B cell (primary cell): Measurements from ENCODE around the gene RIPOR2. TPM values are rescaled to one million over a fixed set of nuclear protein-coding genes. Genes with fewer than 3 reads are reported as not detected.

Experiments used
- ATAC-seq: fragments of 200-7000 bp; cut with Tn5 transposase; one replicate; pipeline ENCODE4 v1.10.0; 2021; ENCODE audit warnings: low read depth, mild to moderate bottlenecking, moderate number of reproducible peaks, moderate library complexity
- CTCF ChIA-PET: fragments of 350-600 bp; sonication (Branson Sonifier 250); formaldehyde crosslinking; loops from one replicate; lab custom pipeline; 2021; ENCODE audit warnings: antibody characterized with exemption, inconsistent platforms; lab: Charles Lee
- POLR2A ChIA-PET: fragments of 350-600 bp; sonication (Branson Sonifier 250); formaldehyde crosslinking; loops from one replicate; lab custom pipeline; 2021; ENCODE audit warnings: antibody characterized with exemption; lab: Charles Lee
- DNase-seq: peaks from one replicate; pipeline ENCODE4 v3.0.0; 2013
- H2AFZ ChIP-seq: 2 replicates; pipeline ENCODE4 v1.6.1; 2012; ENCODE audit warnings: mild to moderate bottlenecking, low read depth, low read length; ENCODE audit not compliant: insufficient read depth, poor library complexity, severe bottlenecking
- H3K27ac ChIP-seq, 2 donors: 1 replicate in 1 of 2; 2 replicates in 1 of 2; pipeline ENCODE4 v1.5.1; 2012 to 2013; ENCODE audit warnings: low read length in 2 of 2, mild to moderate bottlenecking in 2 of 2, moderate library complexity in 1 of 2
- H3K27me3 ChIP-seq, 4 experiments: fragments of 200-600 bp in 1 of 4; sonication (generic) in 1 of 4; replicated peaks in 1 of 4; 1 replicate in 2 of 4; 2 replicates in 2 of 4; pipeline versions ENCODE4 v1.6.1 to v1.7.0; 2013 to 2016; ENCODE audit warnings: low read length in 3 of 4, mild to moderate bottlenecking in 2 of 4, mixed read lengths in 1 of 4, moderate library complexity in 1 of 4; ENCODE audit not compliant: insufficient read depth in 4 of 4, control insufficient read depth in 3 of 4; ENCODE audit errors: control extremely low read depth in 1 of 4
- H3K36me3 ChIP-seq, 2 experiments: replicated peaks in 1 of 2; 1 replicate in 1 of 2; 2 replicates in 1 of 2; pipeline versions ENCODE4 v1.6.1 to v1.7.1; 2013; ENCODE audit warnings: low read length in 1 of 2; ENCODE audit not compliant: insufficient read depth in 2 of 2, control insufficient read depth in 1 of 2; ENCODE audit errors: control extremely low read depth in 1 of 2, extremely low read depth in 1 of 2
- H3K4me1 ChIP-seq, 2 donors: fragments of 200-600 bp in 1 of 2; sonication (generic) in 1 of 2; 1 replicate in 1 of 2; 2 replicates in 1 of 2; pipeline versions ENCODE4 v1.5.1 to v1.6.1; 2013 to 2017; ENCODE audit warnings: low read length in 2 of 2; ENCODE audit not compliant: control insufficient read depth in 2 of 2, insufficient read depth in 2 of 2
- H3K4me2 ChIP-seq: replicated peaks from 2 replicates; pipeline ENCODE3; 2012; ENCODE audit warnings: mild to moderate bottlenecking, low read depth, low read length; ENCODE audit not compliant: poor library complexity, severe bottlenecking
- H3K4me3 ChIP-seq, 5 experiments: fragments of 200-600 bp in 1 of 5; sonication (generic) in 1 of 5; 1 replicate in 3 of 5; 2 replicates in 2 of 5; pipeline versions ENCODE4 v1.5.1 to v1.7.0; 2011 to 2016; ENCODE audit warnings: low read length in 4 of 5, mild to moderate bottlenecking in 4 of 5, low read depth in 2 of 5, control low read depth in 1 of 5, moderate library complexity in 1 of 5; ENCODE audit not compliant: insufficient read depth in 1 of 5; ENCODE audit errors: control extremely low read depth in 1 of 5, extremely low read depth in 1 of 5
- H3K79me2 ChIP-seq: fragments of 200-600 bp; sonication (generic); one replicate; pipeline ENCODE4 v1.6.0; 2016; ENCODE audit warnings: low read length; ENCODE audit not compliant: control insufficient read depth, insufficient read depth
- H3K9ac ChIP-seq: fragments of 200-600 bp; sonication (generic); 2 replicates; pipeline ENCODE4 v1.6.1; 2017; ENCODE audit warnings: mild to moderate bottlenecking, low read length, moderate library complexity
- H3K9me3 ChIP-seq, 3 donors: one replicate each; pipeline versions ENCODE4 v1.6.1 to v1.7.1; 2013; ENCODE audit warnings: low read length in 2 of 3; ENCODE audit not compliant: control insufficient read depth in 2 of 3, insufficient read depth in 1 of 3; ENCODE audit errors: control extremely low read depth in 1 of 3
- H4K20me1 ChIP-seq: 2 replicates; pipeline ENCODE4 v1.6.0; 2012; ENCODE audit warnings: mild to moderate bottlenecking, low read length; ENCODE audit not compliant: insufficient read depth, control insufficient read depth, poor library complexity, severe bottlenecking
- H3K27ac Mint-ChIP-seq: one replicate; pipeline ENCODE4 v1.8.0; 2021; ENCODE audit warnings: mixed read lengths
- H3K27me3 Mint-ChIP-seq: one replicate; pipeline ENCODE4 v1.8.0; 2021; ENCODE audit warnings: mixed read lengths
- H3K4me1 Mint-ChIP-seq: one replicate; pipeline ENCODE4 v1.8.0; 2021; ENCODE audit warnings: mixed read lengths
- H3K4me3 Mint-ChIP-seq: one replicate; pipeline ENCODE4 v1.8.0; 2021; ENCODE audit warnings: mixed read lengths
- H3K9me3 Mint-ChIP-seq: one replicate; pipeline ENCODE4 v1.8.0; 2022; ENCODE audit warnings: mixed read lengths; ENCODE audit not compliant: insufficient read depth
- EZH2 ChIP-seq: IDR thresholded peaks from 2 replicates; pipeline ENCODE4 v1.6.1; 2012; ENCODE audit warnings: borderline replicate concordance, low read depth, mild to moderate bottlenecking, moderate library complexity, low read length; ENCODE audit not compliant: insufficient read depth, poor library complexity, severe bottlenecking
- WGBS: methylation state at CpG from one replicate; pipeline ENCODE4 v1.1.5; 2013; ENCODE audit warnings: missing lambda C conversion rate; ENCODE audit not compliant: insufficient coverage; 5-methylcytosine and 5-hydroxymethylcytosine counted together
- intact Hi-C: fragments of 100-400 bp; cut with micrococcal nuclease; formaldehyde crosslinking; loops from one replicate; pipeline ENCODE4 v1.10.0; 2022
- polyA plus RNA-seq: library from polyadenylated mRNA; depleted of rRNA; stranded (reverse); fragments of >200 nt; gene quantifications from 2 replicates; pipeline ENCODE4 v1.2.3, GENCODE V29; 2012
- total RNA-seq, 2 donors: library from RNA; stranded (reverse); fragments of 120-200 nt in 1 of 2; gene quantifications; 1 replicate in 1 of 2; 2 replicates in 1 of 2; pipeline versions ENCODE4 v1.2.3 to v1.2.4, GENCODE V29; 2013 to 2022
- TF ChIP-seq, protein P1 (sequence below): fragments of 200-600 bp; IDR thresholded peaks from one replicate; pipeline ENCODE4 v1.8.0; 2022; ENCODE audit warnings: antibody characterized with exemption, mild to moderate bottlenecking

RIPOR2 gene
- total and polyA plus RNA-seq, 2 donors (not counting 1 experiment from before 2014, with no cell fraction given): 300 to 430 TPM

DNA sequence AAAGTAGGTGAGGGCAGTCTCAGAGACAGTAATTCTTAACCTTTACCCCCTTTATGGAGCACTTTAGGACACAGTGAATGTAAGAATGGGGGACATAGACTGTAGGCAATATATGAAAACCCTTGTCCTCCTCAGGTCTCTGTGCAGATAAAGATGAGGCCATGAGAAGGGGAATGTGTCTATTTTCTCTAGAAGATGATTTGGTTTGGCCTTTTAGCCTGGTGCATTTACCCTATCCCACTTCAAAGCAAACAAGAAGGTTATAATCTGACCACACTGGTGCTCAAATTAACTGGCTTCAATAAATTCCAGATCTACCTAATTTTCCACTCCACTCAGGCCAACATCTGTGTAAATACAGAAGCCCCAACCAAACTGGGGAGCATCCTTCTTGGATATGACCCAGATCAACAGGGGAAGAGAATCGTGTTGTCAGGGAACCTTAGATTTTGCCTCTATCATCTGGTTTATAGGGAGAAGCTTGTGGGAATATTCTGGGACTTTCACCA, 42.4 kb downstream of the RIPOR2 start:
- Mint-ChIP-seq H3K27ac (peak overlapping the region; percentile 83), H3K4me3 (peak overlapping the region; percentile 15), H3K9me3 (no peaks in the 10 kb centered on the region), H3K27me3 (no peaks in the 10 kb centered on the region), H3K4me1 (peaks cover 84% of the 10 kb centered on the region)
- no peak overlapping the region for H2AFZ ChIP-seq
- DNase-seq: no peak
- H4K20me1 ChIP-seq: peaks cover 87% of the 10 kb centered on the region
- no peak for ATAC-seq
- H3K36me3 ChIP-seq: peaks cover 1 to 81% of the 10 kb centered on the region in 2 experiments
- no peak for TF ChIP-seq EZH2
- TF ChIP-seq, protein P1, sequence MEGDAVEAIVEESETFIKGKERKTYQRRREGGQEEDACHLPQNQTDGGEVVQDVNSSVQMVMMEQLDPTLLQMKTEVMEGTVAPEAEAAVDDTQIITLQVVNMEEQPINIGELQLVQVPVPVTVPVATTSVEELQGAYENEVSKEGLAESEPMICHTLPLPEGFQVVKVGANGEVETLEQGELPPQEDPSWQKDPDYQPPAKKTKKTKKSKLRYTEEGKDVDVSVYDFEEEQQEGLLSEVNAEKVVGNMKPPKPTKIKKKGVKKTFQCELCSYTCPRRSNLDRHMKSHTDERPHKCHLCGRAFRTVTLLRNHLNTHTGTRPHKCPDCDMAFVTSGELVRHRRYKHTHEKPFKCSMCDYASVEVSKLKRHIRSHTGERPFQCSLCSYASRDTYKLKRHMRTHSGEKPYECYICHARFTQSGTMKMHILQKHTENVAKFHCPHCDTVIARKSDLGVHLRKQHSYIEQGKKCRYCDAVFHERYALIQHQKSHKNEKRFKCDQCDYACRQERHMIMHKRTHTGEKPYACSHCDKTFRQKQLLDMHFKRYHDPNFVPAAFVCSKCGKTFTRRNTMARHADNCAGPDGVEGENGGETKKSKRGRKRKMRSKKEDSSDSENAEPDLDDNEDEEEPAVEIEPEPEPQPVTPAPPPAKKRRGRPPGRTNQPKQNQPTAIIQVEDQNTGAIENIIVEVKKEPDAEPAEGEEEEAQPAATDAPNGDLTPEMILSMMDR: no peak
- H3K4me1 ChIP-seq: peaks cover 66 to 68% of the 10 kb centered on the region in 2 donors
- peaks cover 97% of the 10 kb centered on the region for H3K79me2 ChIP-seq
- peak overlapping the region in 1 of 2 donors; percentile 53 for H3K27ac ChIP-seq
- no peak overlapping the region for H3K9ac ChIP-seq
- CTCF ChIA-PET: interaction anchor here (0.7 to 1.8 kb wide), 4 partner anchors 17 to 98 kb away, joined by 3 to 5 read pairs (median 3); no protein-coding TSS in a partner anchor
- H3K9me3 ChIP-seq: no peaks in the 10 kb centered on the region
- H3K4me2 ChIP-seq: no peak overlapping the region
- WGBS: 83% methylated on average over 1 of the region's 1 CpG
- POLR2A ChIA-PET: no interaction called here
- H3K27me3 ChIP-seq: no peaks in the 10 kb centered on the region
- no peak overlapping the region for H3K4me3 ChIP-seq
- intact Hi-C loops: no loop called here

DNA sequence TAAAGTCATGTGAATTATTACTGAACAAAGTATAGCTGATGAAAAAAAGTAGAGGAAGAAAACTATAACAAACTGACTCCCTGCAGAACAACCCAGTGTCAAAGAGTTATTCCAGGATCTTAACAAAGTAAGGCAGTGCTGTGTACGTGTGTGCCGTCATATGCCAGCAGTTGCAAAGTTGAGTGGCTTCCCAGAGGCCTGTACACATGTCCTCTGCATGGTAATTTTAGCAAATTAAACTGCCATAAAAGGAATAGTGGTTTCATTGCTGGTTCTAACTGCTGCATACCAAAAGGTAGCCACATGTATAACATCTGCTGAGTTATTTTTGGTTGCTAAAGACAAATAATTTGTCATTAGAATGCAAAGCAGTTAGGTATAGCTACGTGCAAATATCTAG, 44.8 kb downstream of the RIPOR2 start:
- intact Hi-C loops: no loop called here
- Histone ChIP-seq H3K9me3 (no peaks in the 10 kb centered on the region), H3K4me3 (no peak overlapping the region), H3K4me1 (peaks cover 82 to 83% of the 10 kb centered on the region in 2 donors), H4K20me1 (peaks cover 96% of the 10 kb centered on the region), H3K9ac (no peak overlapping the region), H3K27ac (peak overlapping the region in 1 of 2 donors; percentile 53), H3K27me3 (no peaks in the 10 kb centered on the region), H3K79me2 (peaks cover 99% of the 10 kb centered on the region), H2AFZ (no peak overlapping the region), H3K36me3 (peaks cover 0 to 75% of the 10 kb centered on the region in 2 experiments), H3K4me2 (peak overlapping the region; percentile 26)
- ChIA-PET CTCF (interaction anchor here (0.9 to 2.1 kb wide), 8 partner anchors 9 to 101 kb away, joined by 3 to 10 read pairs (median 4); no protein-coding TSS in a partner anchor), POLR2A (interaction anchor here (0.7 to 1.2 kb wide), 3 partner anchors 27 to 101 kb away, joined by 3 to 4 read pairs (median 4); no protein-coding TSS in a partner anchor)
- ATAC-seq (peak; percentile 28), DNase-seq (no peak)
- no CpG with 5 or more reads among the region's 3 CpGs for WGBS
- Mint-ChIP-seq H3K4me3 (peak overlapping the region; percentile 58), H3K9me3 (no peaks in the 10 kb centered on the region), H3K27ac (peak overlapping the region; percentile 54), H3K4me1 (peaks cover 88% of the 10 kb centered on the region), H3K27me3 (no peaks in the 10 kb centered on the region)
- no peak for TF ChIP-seq EZH2
- TF ChIP-seq, protein P1: no peak
